GM19372 (cell line): ENCODE results near the gene CREB3L4.
A peak's percentile ranks its signal among the peaks of the same experiment; 100 is the strongest.
"Not testable (repeated sequence)": the region's sequence is repeated elsewhere in the genome, so short reads cannot be mapped to it uniquely, and the experiment has no call there.

ENCODE experiments used
- ATAC-seq: cut with Tn5 transposase; IDR thresholded peaks from one replicate; pipeline ENCODE4 v1.9.1; 2021; ENCODE audit warnings: mild to moderate bottlenecking, low read depth, moderate library complexity; ENCODE audit not compliant: unreplicated experiment

Gene CREB3L4

GRCh38 chr1:153981735-153982134, 14.0 kb downstream of the CREB3L4 start:
- not testable (repeated sequence) for ATAC-seq

GRCh38 chr1:153984123-153984894, 16.6 kb downstream of the CREB3L4 start:
- ATAC-seq: no peak

- ATAC-seq: no peak
Measured at GRCh38 chr1:153985341-153985912, 17.7 kb downstream of the CREB3L4 start.

DNA sequence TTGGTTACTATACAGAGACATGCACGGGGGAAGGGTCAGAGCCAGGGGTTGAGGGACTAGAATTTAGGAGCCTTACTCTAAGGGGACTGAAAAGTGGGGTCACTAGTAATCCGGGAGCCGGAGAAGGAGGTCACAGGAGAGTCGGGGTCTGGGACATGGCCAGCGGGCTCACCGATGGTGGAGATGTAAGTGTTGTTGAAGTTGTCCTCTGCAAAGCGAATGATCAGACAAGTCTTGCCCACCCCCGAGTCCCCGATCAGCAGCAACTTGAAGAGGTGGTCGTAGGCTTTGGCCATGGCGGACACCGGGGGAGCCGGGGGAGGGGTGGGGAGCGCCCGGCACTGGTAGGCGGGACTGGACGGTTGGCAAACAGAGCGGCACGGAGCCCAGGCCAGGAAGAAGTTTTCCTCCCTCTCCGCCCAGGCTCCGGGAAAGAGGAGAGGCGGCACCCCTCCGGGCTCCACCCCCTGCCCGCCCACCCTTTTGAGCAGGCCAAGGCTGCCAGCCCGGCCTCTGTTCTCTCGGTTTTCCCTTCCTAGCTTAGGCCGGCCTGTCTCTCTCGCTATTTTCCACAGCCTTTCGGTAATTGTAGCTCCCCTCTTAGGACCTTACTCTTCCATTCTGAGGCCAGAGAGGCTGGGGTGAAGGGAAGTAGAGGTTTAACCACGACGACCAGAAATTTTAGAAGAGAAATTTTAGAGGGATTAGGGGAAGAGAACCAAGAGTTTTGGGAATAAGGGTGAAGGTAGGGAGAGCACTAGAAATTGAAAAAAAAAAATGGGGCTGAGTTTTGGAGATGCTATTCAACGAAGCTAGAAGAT, 18.4 kb downstream of the CREB3L4 start, which contains the start of gene RAB13:
RAB13 (minus strand) TSS at position 399 of the 821 bp plus-strand sequence; CDS start at position 296, 103 bp downstream.
- ATAC-seq: no peak

GRCh38 chr1:153987621-153988020, 19.9 kb downstream of the CREB3L4 start:
- no peak for ATAC-seq

DNA sequence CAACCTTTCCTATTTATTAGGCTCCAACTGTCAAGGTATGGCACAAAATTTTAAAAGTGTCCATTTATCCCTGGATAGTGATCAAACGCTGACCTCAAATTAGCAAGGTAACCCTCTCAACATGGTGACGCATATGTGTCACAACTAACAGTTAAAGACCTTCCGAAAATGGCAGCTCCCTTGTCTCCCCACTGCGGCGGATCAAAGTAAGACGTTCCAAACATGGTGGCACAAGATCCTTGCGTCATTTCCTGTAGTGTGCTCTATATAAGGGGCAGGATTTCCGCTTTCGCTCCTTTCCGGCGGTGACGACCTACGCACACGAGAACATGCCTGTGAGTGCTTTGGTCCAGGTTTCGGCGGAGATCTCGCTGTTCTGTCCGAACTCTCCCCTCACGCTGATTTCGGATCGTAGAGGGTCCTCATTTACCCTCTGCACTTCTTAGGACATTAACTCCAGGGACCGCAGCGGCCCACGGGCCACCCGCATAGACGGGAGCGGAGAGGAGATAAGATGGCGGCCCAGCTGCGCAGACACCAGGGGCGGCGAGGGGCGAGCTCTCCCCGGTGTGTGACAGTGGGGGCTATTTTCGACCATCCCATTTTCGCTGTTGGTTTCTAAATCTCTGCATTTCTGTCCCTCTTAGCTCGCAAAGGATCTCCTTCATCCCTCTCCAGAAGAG, 22.9 kb downstream of the CREB3L4 start, which contains the start of gene RPS27:
RPS27 (plus strand) TSS at position 295 of the 683 bp plus-strand sequence; CDS start at position 330, 35 bp downstream.
- peak; percentile 67 for ATAC-seq

- ATAC-seq: no peak
Measured at GRCh38 chr1:153991151-153991630, 23.5 kb downstream of the CREB3L4 start.

DNA sequence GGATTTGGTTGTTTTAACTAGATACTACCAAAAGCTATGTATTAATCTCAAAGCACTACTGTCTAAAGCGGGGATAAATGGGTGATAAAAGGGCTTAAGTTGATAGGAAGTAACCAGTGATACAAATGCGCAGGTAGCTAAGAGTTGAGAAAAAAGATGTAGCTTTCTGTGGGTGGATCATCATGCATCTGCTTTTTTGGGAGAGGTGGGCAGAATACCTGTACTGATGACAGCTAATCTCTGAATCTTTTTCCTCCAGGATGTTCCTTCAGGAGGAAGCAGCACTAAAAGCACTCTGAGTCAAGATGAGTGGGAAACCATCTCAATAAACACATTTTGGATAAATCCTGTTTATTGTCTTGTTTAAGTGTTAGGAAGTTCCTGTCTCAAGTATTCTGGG, 24.1 kb downstream of the CREB3L4 start:
- ATAC-seq: no peak

DNA sequence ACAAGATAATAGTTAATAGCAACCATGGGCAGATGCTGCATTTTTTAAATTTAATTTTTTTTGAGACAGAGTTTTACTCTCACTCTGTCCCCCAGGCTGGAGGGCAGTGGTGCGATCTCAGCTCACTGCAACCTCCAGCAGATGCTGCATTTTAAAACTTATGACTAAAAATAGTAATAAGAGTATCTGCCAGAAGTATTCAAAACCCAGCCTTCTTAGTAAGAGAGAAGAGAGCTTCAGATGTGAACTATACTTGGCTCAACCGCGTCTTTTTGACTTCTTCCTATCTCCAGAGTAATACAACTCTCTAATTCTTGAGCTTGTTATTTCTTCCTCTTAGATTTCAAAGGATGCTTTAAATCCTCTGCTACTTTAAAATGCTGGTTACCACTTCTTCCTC, 27.5 kb downstream of the CREB3L4 start:
- no peak for ATAC-seq

GRCh38 chr1:153995640-153996039, 27.9 kb downstream of the CREB3L4 start:
- ATAC-seq: no peak

- not testable (repeated sequence) for ATAC-seq
Measured at GRCh38 chr1:153996882-153997281, 29.2 kb downstream of the CREB3L4 start.

- no peak for ATAC-seq
Measured at GRCh38 chr1:154000420-154000819, 32.7 kb downstream of the CREB3L4 start.

DNA sequence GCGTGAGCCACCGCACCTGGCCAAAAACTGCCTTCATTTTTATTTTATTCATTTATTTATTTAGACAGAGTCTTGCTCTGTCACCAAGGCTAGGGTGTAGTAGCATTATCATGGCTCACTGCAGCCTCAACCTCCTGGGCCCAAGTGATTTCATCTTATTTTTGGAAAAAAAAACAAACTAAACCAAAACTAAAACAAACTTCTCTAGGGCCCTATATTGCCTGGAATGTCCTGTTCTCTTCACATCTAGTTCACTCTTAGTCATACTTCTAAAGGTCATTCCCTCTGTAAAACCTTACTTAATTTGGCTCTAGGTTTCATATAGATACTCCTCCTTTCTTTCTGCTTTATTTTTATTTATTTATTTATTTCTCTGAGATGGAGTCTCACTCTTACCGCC, 38.4 kb downstream of the CREB3L4 start:
- no peak for ATAC-seq

GRCh38 chr1:154012129-154012528, 44.4 kb downstream of the CREB3L4 start:
- ATAC-seq: no peak

DNA sequence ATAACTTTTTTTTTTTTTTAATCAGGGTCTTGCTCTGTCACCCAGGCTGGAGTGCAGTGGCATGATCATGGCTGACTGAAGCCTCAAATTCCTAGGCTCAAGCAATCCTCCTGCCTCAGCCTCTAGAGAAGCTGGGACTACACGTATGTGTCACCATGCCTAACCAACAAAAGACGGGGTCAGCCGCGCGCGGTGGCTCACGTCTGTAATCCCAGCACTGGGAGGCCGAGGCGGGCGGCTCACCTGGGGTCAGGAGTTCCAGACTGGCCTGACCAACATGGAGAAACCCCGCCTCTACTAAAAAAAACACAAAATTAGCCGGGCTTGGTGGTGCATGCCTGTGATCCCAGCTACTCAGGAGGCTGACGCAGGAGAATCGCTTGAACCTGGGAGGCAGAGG, 44.8 kb downstream of the CREB3L4 start:
- not testable (repeated sequence) for ATAC-seq

DNA sequence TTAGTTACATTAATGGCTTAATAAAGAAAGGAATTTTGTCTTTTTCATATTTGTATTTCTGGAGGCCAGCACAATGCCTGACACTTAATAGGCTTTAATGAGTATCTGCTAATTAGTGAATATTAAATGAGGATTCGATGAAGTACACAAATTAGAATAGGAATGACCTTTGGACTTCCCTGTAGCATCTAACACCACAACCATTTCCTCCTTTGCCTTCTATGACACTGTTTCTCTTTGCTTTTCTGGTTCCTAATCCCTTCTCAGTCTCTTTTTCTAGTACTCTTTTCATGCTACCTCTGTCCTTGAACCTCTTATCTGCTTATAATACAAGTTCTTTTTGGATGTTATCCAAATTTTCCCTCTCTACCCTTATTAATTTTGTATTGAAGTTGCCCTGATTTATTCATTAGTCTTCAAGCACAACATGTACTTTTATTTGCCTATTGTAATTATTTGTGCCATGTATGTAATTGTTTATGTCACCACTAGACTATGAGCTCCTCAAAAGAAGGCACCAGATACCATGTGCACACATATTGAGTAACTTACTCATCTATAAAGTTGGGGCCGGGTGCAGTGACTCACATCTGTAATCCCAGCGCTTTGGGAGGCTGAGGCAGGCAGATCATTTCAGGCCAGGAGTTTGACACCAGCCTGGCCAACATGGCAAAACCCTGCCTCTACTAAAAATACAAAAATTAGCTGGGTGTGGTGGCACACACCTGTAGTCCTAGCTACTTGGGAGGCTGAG, 46.6 kb downstream of the CREB3L4 start:
- ATAC-seq: no peak

GRCh38 chr1:154019269-154019668, 51.6 kb downstream of the CREB3L4 start:
- ATAC-seq: no peak

DNA sequence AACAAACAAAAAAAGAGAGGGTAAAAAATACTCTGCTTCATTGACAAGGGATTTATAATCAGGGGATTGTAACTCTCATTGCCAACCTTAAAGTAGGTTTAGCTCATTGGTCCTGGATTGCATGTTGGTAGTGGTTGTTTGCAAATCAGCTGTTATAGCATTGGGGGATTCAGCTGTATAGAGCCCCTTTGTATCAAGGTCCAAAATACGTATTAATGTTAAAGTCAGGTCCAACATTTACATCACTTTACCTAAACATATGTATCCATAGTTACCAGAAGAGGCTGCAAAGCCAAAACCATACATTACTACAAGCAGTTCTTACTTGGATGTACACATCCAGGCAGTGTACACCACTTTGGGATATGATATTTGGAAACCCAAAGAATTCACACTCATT, 52.2 kb downstream of the CREB3L4 start:
- no peak for ATAC-seq
